HG03025 (cell line): Measurements from ENCODE around the gene STK25.

Experiments used
- ATAC-seq: cut with Tn5 transposase; IDR thresholded peaks from one replicate; pipeline ENCODE4 v1.9.1; 2021; ENCODE audit warnings: mild to moderate bottlenecking, moderate library complexity; ENCODE audit not compliant: unreplicated experiment, low FRiP score

STK25 gene

GRCh38 chr2:241496003-241496707, 12.2 kb downstream of the STK25 start:
- ATAC-seq = no peak

GRCh38 chr2:241495172-241496002, 13.0 kb downstream of the STK25 start:
- ATAC-seq = no peak

DNA sequence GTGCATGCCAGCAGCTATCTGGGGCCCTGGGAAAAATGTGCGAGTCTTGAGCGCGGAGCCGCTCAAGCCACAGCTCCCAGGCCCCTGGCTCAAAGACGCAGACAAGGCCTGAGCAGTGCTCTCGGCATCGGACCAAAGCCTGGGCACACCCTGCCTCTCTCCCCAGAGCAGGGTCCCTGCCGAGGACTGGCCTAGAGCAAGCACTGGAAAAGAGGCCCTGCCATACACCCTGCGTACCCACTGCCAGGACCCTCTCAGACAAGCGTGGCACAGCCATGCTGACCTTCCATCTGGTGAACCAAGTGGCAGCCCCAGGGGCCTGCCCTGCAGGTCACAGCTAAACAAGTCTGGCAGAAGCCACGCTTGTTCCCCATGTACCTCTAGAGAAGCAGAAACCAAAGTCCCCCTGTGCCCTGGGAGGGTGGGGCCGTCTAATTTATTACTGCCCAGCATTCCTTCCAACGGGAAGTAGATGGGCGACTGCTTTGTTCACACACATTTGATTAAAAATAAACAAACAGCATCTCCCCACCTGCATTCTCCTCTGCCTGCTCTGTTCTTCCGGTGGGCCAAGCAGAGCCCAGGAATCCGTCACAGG, 14.0 kb downstream of the STK25 start:
- ATAC-seq = no peak

- no peak for ATAC-seq
Observed at GRCh38 chr2:241493092-241493491, 15.3 kb downstream of the STK25 start.

- ATAC-seq = no peak
Observed at GRCh38 chr2:241492174-241492565, 16.2 kb downstream of the STK25 start.

DNA sequence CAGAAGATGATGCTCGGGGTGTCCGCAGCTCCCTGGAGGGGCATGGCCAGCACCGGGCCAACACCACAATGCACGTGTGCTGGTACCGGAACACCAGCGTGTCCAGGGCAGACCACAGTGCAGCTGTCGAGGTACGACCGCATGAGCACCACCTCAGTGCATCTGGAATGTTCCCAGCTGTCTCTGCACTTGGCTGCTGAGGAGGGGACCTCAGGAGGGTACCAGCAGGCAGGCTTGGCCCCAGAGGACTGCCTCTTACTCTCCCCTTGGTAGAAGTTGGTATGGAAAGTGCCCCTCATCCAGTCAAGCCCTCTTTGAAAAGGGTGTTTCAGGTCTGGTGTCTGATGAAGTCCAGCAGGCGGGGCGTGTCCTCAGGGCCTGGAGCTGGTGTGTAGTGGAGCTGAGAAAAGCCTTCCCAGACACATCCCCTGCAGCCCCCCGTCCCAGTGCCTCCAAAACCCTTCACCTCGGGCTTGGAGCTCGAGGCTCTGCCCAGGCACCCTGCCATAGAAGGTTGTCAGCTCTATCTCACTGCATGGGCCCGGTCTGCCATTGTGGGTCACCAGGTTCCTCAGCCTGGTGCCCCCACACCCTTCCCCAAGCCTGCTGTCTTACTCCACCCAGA, 16.7 kb downstream of the STK25 start:
- ATAC-seq = no peak

GRCh38 chr2:241490825-241491506, 17.4 kb downstream of the STK25 start:
- no peak for ATAC-seq

DNA sequence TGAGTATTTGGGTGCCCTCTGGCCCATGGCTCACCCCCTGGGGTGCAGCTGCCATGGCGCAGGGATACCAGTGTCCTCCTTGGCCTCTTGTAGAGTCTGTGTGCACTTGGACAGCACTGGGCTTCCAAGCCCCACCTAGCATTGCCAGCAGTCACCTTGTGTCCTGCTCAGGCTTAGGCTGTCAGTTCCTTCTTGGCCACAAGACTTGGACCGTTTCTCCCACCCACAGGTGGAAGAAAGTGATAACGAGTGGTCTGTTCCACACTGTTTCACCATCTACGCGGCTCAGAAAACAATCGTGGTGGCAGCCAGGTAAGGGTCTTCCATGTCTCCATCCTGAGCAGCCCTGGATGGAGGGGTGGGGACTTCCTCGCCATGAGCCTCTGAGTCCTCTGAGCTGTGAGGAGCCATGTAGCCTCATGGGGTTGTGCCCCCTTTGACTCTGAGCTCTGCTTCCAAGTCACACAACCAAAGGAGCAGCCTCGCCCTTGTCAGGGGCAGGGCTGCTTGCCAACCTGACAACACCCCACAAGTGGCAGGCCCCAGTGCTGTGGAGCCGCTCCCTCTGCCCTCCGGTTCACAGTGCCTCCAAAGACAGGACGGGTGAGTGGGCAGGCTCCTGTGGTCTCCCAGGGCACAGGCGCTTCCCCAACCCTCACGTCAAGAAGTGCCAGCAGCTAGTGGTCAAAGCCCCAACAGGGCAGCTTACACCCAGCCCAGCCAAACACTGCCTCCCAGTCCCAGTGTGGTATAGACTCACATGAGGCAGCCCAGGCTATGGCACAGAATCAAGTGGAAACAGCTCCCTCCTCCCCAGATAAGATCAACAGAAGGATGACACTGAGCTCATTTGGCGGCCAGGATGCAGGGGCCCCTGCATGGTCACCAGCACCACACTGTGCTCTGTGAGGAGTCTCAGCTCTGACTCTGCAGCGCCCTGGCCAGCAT, 18.4 kb downstream of the STK25 start:
- no peak for ATAC-seq

DNA sequence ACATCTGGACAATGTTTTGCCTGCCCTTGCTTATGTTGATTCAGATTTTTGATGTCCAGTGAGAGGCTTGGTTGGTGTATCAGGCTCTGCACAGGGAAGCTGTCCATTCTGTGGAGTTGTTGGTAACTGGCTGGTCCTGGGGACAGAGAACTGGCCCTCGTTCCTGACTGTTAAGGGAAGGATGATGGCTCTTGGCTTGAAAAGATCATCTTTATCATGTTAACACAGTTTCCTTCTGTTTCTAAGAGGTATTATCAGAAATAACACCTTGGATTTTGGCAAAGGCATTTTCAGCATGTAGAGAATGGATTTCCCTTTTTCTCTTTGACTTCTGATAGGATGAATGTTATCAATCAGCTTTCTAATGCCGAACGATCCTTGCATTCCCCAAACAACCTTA, 19.3 kb downstream of the STK25 start:
- no peak for ATAC-seq

- ATAC-seq = no peak
Observed at GRCh38 chr2:241485172-241485911, 23.0 kb downstream of the STK25 start.

GRCh38 chr2:241483305-241483704, 25.1 kb downstream of the STK25 start:
- ATAC-seq = no peak

- ATAC-seq = no peak
Observed at GRCh38 chr2:241482126-241482955, 26.0 kb downstream of the STK25 start.

DNA sequence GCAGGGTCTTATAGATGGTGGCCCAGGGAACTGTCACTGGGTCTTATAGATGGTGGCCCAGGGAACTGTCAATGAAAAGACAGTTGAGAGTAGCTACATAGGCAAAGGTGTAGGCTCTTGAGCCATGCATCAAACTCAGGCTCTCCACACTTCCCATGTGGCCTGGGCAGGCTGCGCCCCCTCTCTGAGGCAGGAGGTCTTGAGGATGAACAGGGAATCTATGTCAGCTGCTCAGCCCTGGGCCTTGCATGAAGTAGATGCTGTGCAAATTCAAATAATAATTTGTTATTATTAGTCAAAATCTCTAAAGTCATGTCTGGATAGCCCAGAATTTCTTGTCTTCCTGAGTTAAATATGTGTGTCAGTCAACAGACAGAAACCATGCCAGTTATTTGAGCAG, 26.7 kb downstream of the STK25 start:
- ATAC-seq = no peak

DNA sequence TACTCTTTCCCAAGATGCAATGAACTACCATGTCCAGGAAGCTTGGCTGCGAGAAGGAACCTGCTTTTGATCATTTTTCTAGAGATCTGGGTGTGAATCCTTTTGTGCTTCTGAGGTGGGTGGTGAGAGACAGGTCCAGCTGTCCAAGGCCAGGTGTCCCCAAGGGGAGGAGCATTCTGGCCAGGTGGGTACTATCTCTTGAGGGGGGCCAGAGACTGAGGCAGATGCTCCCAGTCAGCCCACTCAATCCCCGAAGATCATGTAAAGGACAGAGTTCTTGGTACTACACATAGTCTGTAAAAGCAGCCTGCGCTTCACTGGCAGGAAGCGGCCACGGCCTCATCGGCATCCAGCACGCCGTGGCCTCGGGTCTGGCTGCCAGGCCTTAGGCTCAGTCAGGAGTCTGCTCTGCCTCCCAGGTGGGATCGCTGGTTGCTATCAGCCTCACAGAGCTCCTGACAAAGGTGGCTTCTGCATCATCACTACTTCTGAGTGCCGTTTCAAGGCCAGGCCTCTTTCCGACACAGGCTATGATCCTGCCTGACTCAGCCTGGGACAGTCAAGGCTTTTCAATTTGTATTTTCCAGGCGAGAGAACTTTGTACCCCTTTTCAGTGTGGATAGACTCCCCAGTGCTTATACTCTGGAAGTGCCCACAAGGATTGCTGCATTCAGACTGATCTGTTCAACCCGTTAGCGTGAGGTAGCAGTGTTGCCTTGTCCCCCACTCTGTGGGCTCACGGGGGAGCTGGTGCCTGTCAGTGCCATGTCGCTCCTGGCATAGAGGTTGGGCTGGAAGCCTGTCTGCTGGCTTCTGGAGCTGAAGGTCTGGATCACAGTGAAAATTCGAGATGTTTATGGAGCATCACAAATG, 29.1 kb downstream of the STK25 start:
- no peak for ATAC-seq

DNA sequence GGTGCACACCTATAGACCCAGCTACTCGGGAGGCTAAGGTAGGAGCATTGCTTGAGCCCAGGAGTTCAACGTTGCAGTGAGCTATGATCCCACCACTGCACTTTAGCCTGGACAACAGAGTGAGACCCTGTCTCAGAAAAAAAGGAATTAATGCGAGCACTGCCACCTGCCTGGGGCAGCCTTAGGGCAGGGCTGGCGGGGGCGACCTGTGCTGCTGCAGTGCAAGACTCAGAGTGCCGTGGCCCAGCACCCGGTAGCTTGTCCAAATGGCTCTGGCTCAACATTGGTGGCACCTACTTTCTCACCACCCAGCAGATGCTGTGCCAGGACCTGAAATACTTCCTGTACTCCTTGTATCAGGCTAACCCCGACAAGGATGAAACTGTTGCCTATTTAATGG, 30.2 kb downstream of the STK25 start:
- ATAC-seq = no peak

DNA sequence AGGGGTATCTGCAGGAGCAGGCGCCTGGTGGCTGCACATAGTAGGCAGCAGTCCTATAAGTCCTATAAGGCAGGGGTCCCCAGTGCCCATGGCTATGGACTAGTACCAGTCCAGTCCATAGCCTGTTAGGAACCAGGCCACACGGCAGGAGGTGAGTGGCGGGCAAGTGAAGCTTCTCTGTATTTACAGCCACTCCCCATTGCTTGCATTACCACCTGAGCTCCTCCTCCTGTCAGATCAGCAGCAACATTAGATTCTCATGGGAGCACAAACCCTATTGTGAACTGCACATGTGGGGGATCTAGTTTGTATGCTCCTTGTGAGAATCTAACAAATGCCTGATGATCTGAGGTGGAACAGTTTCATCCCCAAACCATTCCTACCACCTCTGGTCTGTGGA, 33.1 kb downstream of the STK25 start:
- no peak for ATAC-seq

- ATAC-seq = no peak
Observed at GRCh38 chr2:241473399-241473798, 35.0 kb downstream of the STK25 start.
